Measurements from ENCODE around the gene ASF1B.

GRCh38 chr19:14110650-14111049 lies 25.7 kb downstream of the ASF1B start:
- TF ChIP-seq CTCF (IDR thresholded peaks at IDR 0.05; ENCODE audit: insufficient read depth, low read length, poor library complexity, severe bottlenecking) = no peak
- no peak for TF ChIP-seq EZH2phosphoT487 (conservative IDR thresholded peaks at IDR 0.05; ENCODE audit: low read length)
